ENCODE data around the gene OPTC. TPM values are rescaled to one million over a fixed set of nuclear protein-coding genes. Genes with fewer than 3 reads are reported as not detected.

OPTC gene
- total RNA-seq, 1 donor from 2014 or later: not detected

DNA sequence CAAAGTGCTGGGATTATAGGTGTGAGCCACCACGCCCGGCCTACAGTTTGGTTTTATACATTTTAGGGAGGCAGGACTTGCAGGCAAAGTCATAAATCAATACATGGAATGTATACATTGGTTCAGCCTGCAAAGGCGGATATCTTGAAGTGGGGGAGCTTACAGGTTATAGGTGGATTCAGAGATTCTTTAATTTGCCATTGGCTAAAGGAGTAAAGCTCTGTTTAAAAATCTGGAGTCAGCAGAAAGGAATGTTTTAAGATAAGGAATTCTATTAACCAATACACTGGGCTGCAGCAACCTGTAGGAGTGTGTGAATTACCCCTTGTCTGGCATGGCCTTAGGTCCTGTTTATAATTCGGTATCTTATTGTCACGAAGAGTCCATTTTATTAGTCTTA, 57.6 kb downstream of the OPTC start:
- TF ChIP-seq CTCF (IDR thresholded peaks at IDR 0.05; ENCODE audit: unreplicated experiment): no peak
- Mint-ChIP-seq H3K4me1 (ENCODE audit: low read depth) (peaks cover 15% of the 10 kb centered on the region), H3K9me3 (ENCODE audit: low read depth) (no peaks in the 10 kb centered on the region), H3K27me3 (peaks cover 12% of the 10 kb centered on the region), H3K36me3 (ENCODE audit: insufficient read depth) (no peaks in the 10 kb centered on the region), H3K4me3 (ENCODE audit: low read depth) (no peak overlapping the region), H3K27ac (no peak overlapping the region)
- DNase-seq (ENCODE audit: low spot score, unreplicated experiment): no peak

GRCh38 chr1:203553496-203553895, 59.5 kb downstream of the OPTC start:
- no peak overlapping the region for H3K27ac Mint-ChIP-seq

DNA sequence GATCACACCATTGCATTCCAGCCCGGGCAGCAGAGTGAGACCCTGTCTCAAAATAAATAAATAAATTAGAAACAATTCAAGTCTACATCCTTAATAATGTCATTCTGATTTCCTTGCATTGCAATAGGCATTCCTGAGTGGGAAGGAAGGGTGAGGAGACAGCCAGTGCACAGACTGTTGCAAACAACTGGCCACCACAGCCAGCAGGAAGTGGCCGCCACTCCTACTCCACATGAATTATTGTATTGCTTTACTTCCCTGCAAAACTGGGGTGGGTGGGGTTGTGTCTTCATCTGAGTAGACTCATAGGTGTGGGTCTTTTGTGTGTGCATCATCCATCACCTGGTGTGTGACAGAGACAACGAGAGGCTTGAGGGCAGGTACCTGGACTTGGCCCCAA, 60.1 kb downstream of the OPTC start:
- H3K4me1 Mint-ChIP-seq (ENCODE audit: low read depth): peaks cover 17% of the 10 kb centered on the region
- no peaks in the 10 kb centered on the region for H3K36me3 Mint-ChIP-seq (ENCODE audit: insufficient read depth)
- H3K27me3 Mint-ChIP-seq: peaks cover 29% of the 10 kb centered on the region
- no peak for DNase-seq (ENCODE audit: low spot score, unreplicated experiment)
- TF ChIP-seq CTCF (IDR thresholded peaks at IDR 0.05; ENCODE audit: unreplicated experiment): no peak
- H3K27ac Mint-ChIP-seq: no peak overlapping the region
- H3K9me3 Mint-ChIP-seq (ENCODE audit: low read depth): no peaks in the 10 kb centered on the region
- H3K4me3 Mint-ChIP-seq (ENCODE audit: low read depth): no peak overlapping the region

More at GRCh38 chr1:203553496-203553895, 59.5 kb downstream of the OPTC start:
- no peaks in the 10 kb centered on the region for H3K9me3 Mint-ChIP-seq (ENCODE audit: low read depth)
- no peak for TF ChIP-seq CTCF (IDR thresholded peaks at IDR 0.05; ENCODE audit: unreplicated experiment)
- peaks cover 23% of the 10 kb centered on the region for H3K27me3 Mint-ChIP-seq
- DNase-seq (ENCODE audit: low spot score, unreplicated experiment): no peak
- peaks cover 17% of the 10 kb centered on the region for H3K4me1 Mint-ChIP-seq (ENCODE audit: low read depth)
- no peaks in the 10 kb centered on the region for H3K36me3 Mint-ChIP-seq (ENCODE audit: insufficient read depth)
- no peak overlapping the region for H3K4me3 Mint-ChIP-seq (ENCODE audit: low read depth)

DNA sequence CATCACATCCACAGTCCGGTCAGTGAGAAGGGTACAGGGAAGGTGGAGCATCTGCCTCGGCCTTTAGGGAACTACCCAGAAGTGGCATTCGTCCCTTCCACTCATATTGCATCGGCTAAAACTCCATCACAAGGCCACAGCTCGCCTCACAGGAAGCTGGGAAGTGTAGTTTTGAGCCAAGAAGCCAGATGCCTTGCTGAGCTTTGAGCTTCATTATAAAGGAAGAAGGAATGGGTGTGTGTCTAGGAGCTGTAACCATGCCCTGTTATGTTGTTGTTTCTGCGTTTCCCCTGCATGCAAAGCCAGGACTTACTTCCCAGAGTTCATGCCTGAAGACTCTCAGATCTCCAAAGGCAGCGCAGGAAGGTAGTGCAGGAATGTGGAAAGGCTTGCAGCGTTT, 61.1 kb downstream of the OPTC start:
- no peaks in the 10 kb centered on the region for H3K9me3 Mint-ChIP-seq (ENCODE audit: low read depth)
- H3K4me3 Mint-ChIP-seq (ENCODE audit: low read depth): no peak overlapping the region

GRCh38 chr1:203555511-203556046, 61.6 kb downstream of the OPTC start:
- Mint-ChIP-seq H3K9me3 (ENCODE audit: low read depth) (no peaks in the 10 kb centered on the region), H3K4me3 (ENCODE audit: low read depth) (no peak overlapping the region), H3K36me3 (ENCODE audit: insufficient read depth) (no peaks in the 10 kb centered on the region), H3K27me3 (peaks cover 34% of the 10 kb centered on the region), H3K4me1 (ENCODE audit: low read depth) (peaks cover 17% of the 10 kb centered on the region), H3K27ac (peak overlapping the region; percentile 85)
- TF ChIP-seq CTCF (IDR thresholded peaks at IDR 0.05; ENCODE audit: unreplicated experiment): no peak
- DNase-seq (ENCODE audit: low spot score, unreplicated experiment): no peak

More for the DNA sequence above, 61.1 kb downstream of the OPTC start:
- TF ChIP-seq CTCF (IDR thresholded peaks at IDR 0.05; ENCODE audit: unreplicated experiment): no peak
- Mint-ChIP-seq H3K4me1 (ENCODE audit: low read depth) (peaks cover 17% of the 10 kb centered on the region), H3K36me3 (ENCODE audit: insufficient read depth) (no peaks in the 10 kb centered on the region), H3K27me3 (peaks cover 34% of the 10 kb centered on the region), H3K27ac (no peak overlapping the region)
- DNase-seq (ENCODE audit: low spot score, unreplicated experiment): no peak
